HEK293 (cell line): ENCODE measurements around the gene TMED6.
A peak's percentile ranks its signal among the peaks of the same experiment; 100 is the strongest.

ENCODE experiments used
- CTCF ChIA-PET: fragments of 350-600 bp; formaldehyde crosslinking; extraction: SDS; loops from one replicate; lab custom pipeline; 2021; ENCODE audit warnings: antibody characterized with exemption; lab: Yijun Ruan, JAX
- POLR2A ChIA-PET: fragments of 300-600 bp; formaldehyde crosslinking; extraction: SDS; loops from one replicate; lab custom pipeline; 2020; ENCODE audit warnings: antibody characterized with exemption, inconsistent platforms; lab: Yijun Ruan, JAX
- H3K27ac ChIP-seq: fragments of 200-500 bp; sonication (Bioruptor generic); 2 replicates; pipeline ENCODE4 v1.5.1; 2014; ENCODE audit warnings: low read depth, low read length, control low read depth, inconsistent platforms; ENCODE audit errors: extremely low read depth
- H3K36me3 ChIP-seq, 2 experiments: fragments of 200-500 bp in 1 of 2; sonication (Bioruptor generic) in 1 of 2; 1 replicate in 1 of 2; 2 replicates in 1 of 2; pipeline ENCODE4 v1.5.1; 2014 to 2017; ENCODE audit warnings: inconsistent platforms in 2 of 2, low read length in 2 of 2; ENCODE audit not compliant: control insufficient read depth in 2 of 2, insufficient read depth in 1 of 2
- H3K4me1 ChIP-seq: fragments of 200-500 bp; sonication (Bioruptor generic); 2 replicates; pipeline ENCODE4 v1.5.1; 2014; ENCODE audit warnings: mild to moderate bottlenecking, low read length, inconsistent platforms; ENCODE audit not compliant: control insufficient read depth, insufficient read depth
- H3K4me3 ChIP-seq: 2 replicates; pipeline ENCODE4 v1.5.1; 2011; ENCODE audit warnings: low read depth, mild to moderate bottlenecking, control low read depth, low read length, moderate library complexity
- H3K9me3 ChIP-seq: fragments of 200-500 bp; sonication (Bioruptor generic); 2 replicates; pipeline ENCODE4 v1.5.1; 2014; ENCODE audit warnings: low read depth, low read length, inconsistent platforms; ENCODE audit not compliant: control insufficient read depth, insufficient read depth
- BCL11A ChIP-seq: fragments of 450-650 bp; formaldehyde crosslinking; IDR thresholded peaks from 2 replicates; pipeline ENCODE4 v1.5.1; 2016; ENCODE audit warnings: low read depth, missing biosample characterization, missing genetic modification characterization
- CTCF ChIP-seq: fragments of 450-650 bp; formaldehyde crosslinking; IDR thresholded peaks from 2 replicates; pipeline ENCODE4 v1.5.1; 2016; ENCODE audit warnings: missing biosample characterization, missing genetic modification characterization
- GLIS2 ChIP-seq: fragments of 450-650 bp; formaldehyde crosslinking; IDR thresholded peaks from 2 replicates; pipeline ENCODE4 v1.5.1; 2016; ENCODE audit warnings: missing biosample characterization, missing genetic modification characterization
- HIC1 ChIP-seq: fragments of 450-650 bp; formaldehyde crosslinking; IDR thresholded peaks from 2 replicates; pipeline ENCODE4 v1.5.1; 2016; ENCODE audit warnings: missing biosample characterization, missing genetic modification characterization
- OSR2 ChIP-seq: fragments of 450-650 bp; formaldehyde crosslinking; IDR thresholded peaks from 2 replicates; pipeline ENCODE4 v1.5.1; 2016; ENCODE audit warnings: missing biosample characterization, missing genetic modification characterization
- PRDM1 ChIP-seq: fragments of 450-650 bp; formaldehyde crosslinking; IDR thresholded peaks from 2 replicates; pipeline ENCODE4; 2016; ENCODE audit warnings: missing biosample characterization, missing genetic modification characterization
- PRDM10 ChIP-seq: fragments of 450-650 bp; formaldehyde crosslinking; IDR thresholded peaks from 2 replicates; pipeline ENCODE4 v1.5.1; 2016; ENCODE audit warnings: missing biosample characterization, missing genetic modification characterization
- TRIM28 ChIP-seq: IDR thresholded peaks from 2 replicates; pipeline ENCODE4 v1.6.1; 2011; ENCODE audit warnings: low read length, control low read depth, borderline replicate concordance
- ZBTB11 ChIP-seq: fragments of 450-650 bp; formaldehyde crosslinking; conservative IDR thresholded peaks from 2 replicates; pipeline ENCODE4 v1.5.1; 2016; ENCODE audit warnings: low read depth, missing biosample characterization, missing genetic modification characterization
- ZBTB17 ChIP-seq: fragments of 450-650 bp; formaldehyde crosslinking; IDR thresholded peaks from 2 replicates; pipeline ENCODE4 v1.5.1; 2016; ENCODE audit warnings: missing biosample characterization, missing genetic modification characterization
- ZBTB20 ChIP-seq: fragments of 450-650 bp; formaldehyde crosslinking; IDR thresholded peaks from 2 replicates; pipeline ENCODE4 v1.5.1; 2016; ENCODE audit warnings: missing biosample characterization, missing genetic modification characterization
- ZNF169 ChIP-seq: fragments of 450-650 bp; formaldehyde crosslinking; IDR thresholded peaks from 2 replicates; pipeline ENCODE4 v1.5.1; 2016; ENCODE audit warnings: missing biosample characterization, missing genetic modification characterization
- ZNF202 ChIP-seq: fragments of 450-650 bp; formaldehyde crosslinking; IDR thresholded peaks from 2 replicates; pipeline ENCODE4 v1.5.1; 2016; ENCODE audit warnings: missing biosample characterization, missing genetic modification characterization, borderline replicate concordance
- ZNF214 ChIP-seq: fragments of 450-650 bp; formaldehyde crosslinking; IDR thresholded peaks from 2 replicates; pipeline ENCODE4 v1.5.1; 2017; ENCODE audit warnings: missing biosample characterization, mild to moderate bottlenecking, missing genetic modification characterization, borderline replicate concordance
- ZNF354C ChIP-seq: fragments of 450-650 bp; formaldehyde crosslinking; IDR thresholded peaks from 2 replicates; pipeline ENCODE4 v1.5.1; 2016; ENCODE audit warnings: missing biosample characterization, missing genetic modification characterization, low read depth, borderline replicate concordance
- ZNF600 ChIP-seq: fragments of 450-650 bp; formaldehyde crosslinking; IDR thresholded peaks from 2 replicates; pipeline ENCODE4 v1.5.1; 2016; ENCODE audit warnings: missing biosample characterization, missing genetic modification characterization
- ZNF777 ChIP-seq: fragments of 450-650 bp; formaldehyde crosslinking; IDR thresholded peaks from 2 replicates; pipeline ENCODE4 v1.5.1; 2017; ENCODE audit warnings: missing biosample characterization, missing genetic modification characterization, borderline replicate concordance
- ZNF792 ChIP-seq: fragments of 450-650 bp; formaldehyde crosslinking; IDR thresholded peaks from 2 replicates; pipeline ENCODE4 v1.5.1; 2016; ENCODE audit warnings: missing biosample characterization, missing genetic modification characterization
- TF ChIP-seq, protein P1 (sequence below): fragments of 450-650 bp; formaldehyde crosslinking; IDR thresholded peaks from 2 replicates; pipeline ENCODE4; 2016; ENCODE audit warnings: missing biosample characterization, missing genetic modification characterization

TMED6 gene

GRCh38 chr16:69397821-69398521, 46.4 kb upstream of the TMED6 start:
- Histone ChIP-seq H3K9me3 (no peaks in the 10 kb centered on the region), H3K36me3 (no peaks in the 10 kb centered on the region), H3K4me3 (no peak overlapping the region)
- ChIA-PET CTCF (interaction anchor here (0.5 to 2.7 kb wide), 22 partner anchors 9 to 356 kb away, joined by 3 to 16 read pairs (median 4); partner anchors contain the start of gene NOB1), POLR2A (interaction anchor here (0.6 kb wide), 2 partner anchors 14 to 357 kb away, joined by 3 read pairs; partner anchors contain the start of gene NOB1)
- peak; percentile 26; the same call in 1 of the 2 replicates for TF ChIP-seq PRDM10
- 0 out of 2 replicates have a peak, but pooled peaks have one; percentile 18 for TF ChIP-seq ZBTB20 (tag by site-specific recombination)
- peak; percentile 82 for TF ChIP-seq CTCF (tag by site-specific recombination)
- TF ChIP-seq PRDM1 (tag by site-specific recombination) = peak; percentile 36; the same call in 1 of the 2 replicates
- TF ChIP-seq ZNF354C (tag by site-specific recombination) = no peak
- no peak for TF ChIP-seq ZNF792
- TF ChIP-seq ZBTB17 = peak; percentile 33; the same call in 1 of the 2 replicates
- TF ChIP-seq, protein P1, sequence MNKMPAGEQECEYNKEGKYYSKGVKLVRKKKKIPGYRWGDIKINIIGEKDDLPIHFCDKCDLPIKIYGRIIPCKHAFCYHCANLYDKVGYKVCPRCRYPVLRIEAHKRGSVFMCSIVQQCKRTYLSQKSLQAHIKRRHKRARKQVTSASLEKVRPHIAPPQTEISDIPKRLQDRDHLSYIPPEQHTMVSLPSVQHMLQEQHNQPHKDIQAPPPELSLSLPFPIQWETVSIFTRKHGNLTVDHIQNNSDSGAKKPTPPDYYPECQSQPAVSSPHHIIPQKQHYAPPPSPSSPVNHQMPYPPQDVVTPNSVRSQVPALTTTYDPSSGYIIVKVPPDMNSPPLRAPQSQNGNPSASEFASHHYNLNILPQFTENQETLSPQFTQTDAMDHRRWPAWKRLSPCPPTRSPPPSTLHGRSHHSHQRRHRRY (tag by site-specific recombination) = no peak
- TF ChIP-seq, all 188 proteins: peak for 5
- Histone ChIP-seq H3K4me1 (peaks cover 9% of the 10 kb centered on the region), H3K27ac (no peak overlapping the region; the same call in 1 of the 2 replicates)

DNA sequence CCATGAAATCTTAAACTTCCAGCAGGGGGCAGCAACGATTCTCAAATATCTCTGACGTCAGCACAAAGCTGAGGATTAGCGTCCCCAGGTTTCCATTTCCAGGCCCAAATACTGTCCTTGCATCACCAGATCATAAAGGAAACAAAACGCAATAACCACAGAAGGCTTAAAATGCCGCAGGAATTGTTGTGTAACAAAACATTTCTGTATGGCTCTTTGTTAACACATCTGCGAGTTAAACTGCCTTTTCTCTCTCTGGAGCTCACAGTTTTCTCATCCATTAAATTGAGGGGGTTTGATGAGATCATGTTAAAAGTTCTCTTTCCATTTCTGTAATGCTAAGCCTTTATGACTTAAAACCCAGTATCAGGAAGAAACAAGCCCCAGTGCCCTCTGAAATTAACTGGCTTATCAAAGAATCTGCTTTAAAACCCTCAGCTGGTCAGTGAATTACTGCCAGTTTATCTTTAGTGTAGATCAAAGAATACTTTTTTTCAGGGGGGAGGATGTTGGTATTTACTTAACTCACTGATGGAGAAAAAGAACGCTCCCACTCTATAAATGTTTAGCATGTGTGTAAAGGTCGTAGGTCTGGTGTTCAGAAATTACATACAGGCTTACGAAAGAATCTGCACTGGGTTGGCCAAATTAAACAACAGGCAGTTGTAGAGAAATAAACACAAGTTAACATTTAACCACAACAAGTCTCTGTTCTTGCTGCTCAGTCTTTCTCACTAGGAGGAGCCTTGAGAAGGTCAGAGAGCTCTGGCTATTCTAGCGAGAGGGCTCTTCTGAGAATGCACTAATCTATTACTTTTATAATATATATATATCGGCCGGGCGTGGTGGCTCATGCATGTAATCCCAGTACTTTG, 44.8 kb upstream of the TMED6 start:
- peak overlapping the region; percentile 56 for H3K27ac ChIP-seq
- H3K36me3 ChIP-seq = no peaks in the 10 kb centered on the region
- CTCF ChIA-PET = interaction anchor here (0.6 to 1.9 kb wide), 28 partner anchors 8 to 888 kb away, joined by 3 to 14 read pairs (median 4); partner anchors contain the start of genes NOB1 and TERF2
- H3K4me1 ChIP-seq = peaks cover 9% of the 10 kb centered on the region
- H3K4me3 ChIP-seq = no peak overlapping the region
- H3K9me3 ChIP-seq = no peaks in the 10 kb centered on the region
- POLR2A ChIA-PET = interaction anchor here (0.7 to 1.2 kb wide), 6 partner anchors 8 to 358 kb away, joined by 3 to 9 read pairs (median 4); partner anchors contain the start of genes NOB1 and TERF2
- TF ChIP-seq ZNF214 (tag by site-specific recombination) = no peak
- no peak for TF ChIP-seq BCL11A
- peak; percentile 21; the same call in 1 of the 2 replicates for TF ChIP-seq OSR2 (tag by site-specific recombination)
- TF ChIP-seq TRIM28 = peak; percentile 39; the same call in 1 of the 2 replicates
- TF ChIP-seq ZBTB11 = no peak
- TF ChIP-seq ZNF600 (tag by site-specific recombination) = no peak
- TF ChIP-seq ZNF169 (tag by site-specific recombination) = no peak
- TF ChIP-seq ZNF202 (tag by site-specific recombination) = no peak
- no peak for TF ChIP-seq GLIS2
- TF ChIP-seq ZNF777 (tag by site-specific recombination) = no peak
- TF ChIP-seq HIC1 (tag by site-specific recombination) = no peak
